Endothelial cell of umbilical vein (primary cell): ENCODE measurements around the gene RALGPS2. TPM values are rescaled to one million over a fixed set of nuclear protein-coding genes. Genes with fewer than 3 reads are reported as not detected.

Source experiments
- BruUV-seq: library from RNA; stranded (reverse); fragments of 400-500 nt; replicated peaks from 2 replicates; lab custom pipeline; 2021; lab: Mats Ljungman, UMichigan
- CTCF ChIA-PET: fragments of 300-600, 350-600 bp; sonication (Branson Sonifier 250); formaldehyde crosslinking; loops from one replicate; lab custom pipeline; 2021; ENCODE audit warnings: antibody characterized with exemption, inconsistent platforms; lab: Charles Lee
- POLR2A ChIA-PET: fragments of 300-600, 350-600 bp; sonication (Branson Sonifier 250); formaldehyde crosslinking; loops from one replicate; lab custom pipeline; 2021; ENCODE audit warnings: antibody characterized with exemption, inconsistent platforms; lab: Charles Lee
- DNase-seq: peaks from one replicate; pipeline ENCODE4 v3.0.0-alpha.2; 2011; ENCODE audit warnings: low read depth, low spot score
- FAIRE-seq: peaks from 2 replicates; lab custom pipeline; 2011; peaks lifted over from hg19 to GRCh38; lab: Jason Lieb, UNC
- H2AFZ ChIP-seq: 2 replicates; pipeline ENCODE4 v1.6.0; 2012; ENCODE audit warnings: low read depth, low read length, control low read depth, inconsistent platforms
- H3K27ac ChIP-seq: 2 replicates; pipeline ENCODE4 v1.5.1; 2011; ENCODE audit warnings: low read depth, mild to moderate bottlenecking, control low read depth, low read length, moderate library complexity; ENCODE audit not compliant: insufficient read depth
- H3K27me3 ChIP-seq, 2 experiments: 2 replicates each; pipeline versions ENCODE4 v1.6.0 to v1.6.1; 2011; ENCODE audit warnings: low read length in 2 of 2, mixed read lengths in 1 of 2; ENCODE audit not compliant: control insufficient read depth in 2 of 2, insufficient read depth in 2 of 2
- H3K36me3 ChIP-seq, 2 experiments: 2 replicates in 1 of 2; 3 replicates in 1 of 2; pipeline ENCODE4 v1.5.1; 2011; ENCODE audit warnings: low read length in 2 of 2, mild to moderate bottlenecking in 1 of 2, moderate library complexity in 1 of 2; ENCODE audit not compliant: control insufficient read depth in 2 of 2, insufficient read depth in 2 of 2; ENCODE audit errors: extremely low read depth in 1 of 2
- H3K4me1 ChIP-seq: 3 replicates; pipeline ENCODE4 v1.5.1; 2011; ENCODE audit warnings: mild to moderate bottlenecking, low read length; ENCODE audit not compliant: control insufficient read depth, insufficient read depth; ENCODE audit errors: extremely low read depth
- H3K4me2 ChIP-seq: 2 replicates; pipeline ENCODE4 v1.6.1; 2011; ENCODE audit warnings: low read length, control low read depth, mixed read lengths; ENCODE audit not compliant: insufficient read depth
- H3K4me3 ChIP-seq, 3 experiments: fragments of 200-600 bp in 1 of 3; sonication (generic), shearing (Covaris generic) in 1 of 3; replicated peaks in 1 of 3; 2 replicates each; pipeline ENCODE4 v1.5.1; 2011 to 2016; ENCODE audit warnings: control low read depth in 3 of 3, low read length in 3 of 3, mild to moderate bottlenecking in 2 of 3, inconsistent platforms in 1 of 3, low read depth in 1 of 3, moderate library complexity in 1 of 3; ENCODE audit not compliant: insufficient read depth in 1 of 3
- H3K79me2 ChIP-seq: 2 replicates; pipeline ENCODE4 v1.6.0; 2012; ENCODE audit warnings: low read length, inconsistent platforms; ENCODE audit not compliant: control insufficient read depth, insufficient read depth
- H3K9ac ChIP-seq: replicated peaks from 2 replicates; pipeline ENCODE3; 2011; ENCODE audit warnings: low read length, control low read depth; ENCODE audit not compliant: insufficient read depth; ENCODE audit errors: extremely low read depth
- H3K9me1 ChIP-seq: replicated peaks from 3 replicates; pipeline ENCODE4 v1.6.0; 2011; ENCODE audit warnings: mild to moderate bottlenecking, low read length; ENCODE audit not compliant: control insufficient read depth, insufficient read depth; ENCODE audit errors: extremely low read depth
- H3K9me3 ChIP-seq: replicated peaks from 2 replicates; pipeline ENCODE4 v1.5.1; 2012; ENCODE audit warnings: low read length, inconsistent platforms; ENCODE audit not compliant: control insufficient read depth, insufficient read depth
- H4K20me1 ChIP-seq: replicated peaks from 2 replicates; pipeline ENCODE3; 2011; ENCODE audit warnings: mild to moderate bottlenecking, low read length; ENCODE audit not compliant: control insufficient read depth, insufficient read depth; ENCODE audit errors: extremely low read depth
- EZH2 ChIP-seq: IDR thresholded peaks from 2 replicates; pipeline ENCODE4 v1.6.1; 2012; ENCODE audit warnings: borderline replicate concordance, low read depth, mild to moderate bottlenecking, moderate library complexity, low read length, inconsistent platforms; ENCODE audit not compliant: severe bottlenecking
- FOS ChIP-seq: IDR thresholded peaks from 2 replicates; pipeline ENCODE4 v1.6.1; 2011; ENCODE audit warnings: mild to moderate bottlenecking, low read length, moderate library complexity, borderline replicate concordance; ENCODE audit not compliant: insufficient read depth
- GATA2 ChIP-seq: IDR thresholded peaks from 2 replicates; pipeline ENCODE4 v1.7.0; 2011; ENCODE audit warnings: low read depth, mild to moderate bottlenecking, moderate library complexity, mixed read lengths, low read length; ENCODE audit not compliant: insufficient read length, insufficient read depth
- JUN ChIP-seq: IDR thresholded peaks from 2 replicates; pipeline ENCODE4 v1.6.1; 2011; ENCODE audit warnings: borderline replicate concordance, low read depth; ENCODE audit not compliant: insufficient read length, insufficient read depth
- MYC ChIP-seq: IDR thresholded peaks from one replicate; pipeline ENCODE4 v1.6.1; 2011; ENCODE audit warnings: mild to moderate bottlenecking, low read depth, low read length
- POLR2A ChIP-seq: IDR thresholded peaks from 2 replicates; pipeline ENCODE4 v1.6.1; 2012; ENCODE audit warnings: low read depth, mild to moderate bottlenecking, control low read depth, low read length
- POLR2AphosphoS5 ChIP-seq: IDR thresholded peaks from 2 replicates; pipeline ENCODE4 v1.6.1; 2012; ENCODE audit warnings: low read depth, mild to moderate bottlenecking, control low read depth, low read length, moderate library complexity; ENCODE audit not compliant: insufficient read depth
- dilution Hi-C: fragments of 300-500 bp; cut with MboI; formaldehyde crosslinking; loops from one replicate; pipeline ENCODE4 v1.15.0; 2019; ENCODE audit warnings: low sequenced_read_pairs; ENCODE audit not compliant: extremely low pct_ligation_motif_present
- intact Hi-C: fragments of 100-400 bp; cut with micrococcal nuclease; formaldehyde crosslinking; loops from one replicate; pipeline ENCODE4 v1.10.0; 2022
- polyA plus RNA-seq, 4 experiments: library from polyadenylated mRNA; depleted of rRNA in 3 of 4; stranded (reverse) in 3 of 4; unstranded in 1 of 4; fragments of >200 nt; gene quantifications; 2 replicates each; pipeline versions ENCODE4 v1.2.1 to v1.2.3, GENCODE V29; 2011 to 2012; ENCODE audit warnings: missing spikeins in 1 of 4
- total RNA-seq: library from RNA; stranded (reverse); gene quantifications from 2 replicates; pipeline ENCODE4 v1.2.3, GENCODE V29; 2021
- TF ChIP-seq, protein P1 (sequence below), 2 donors: IDR thresholded peaks; 1 replicate in 1 of 2; 2 replicates in 1 of 2; pipeline ENCODE4 v1.5.1; 2011; ENCODE audit warnings: low read length in 2 of 2, mild to moderate bottlenecking in 2 of 2, moderate library complexity in 2 of 2, control low read depth in 1 of 2, inconsistent platforms in 1 of 2, low read depth in 1 of 2; ENCODE audit not compliant: insufficient read depth in 1 of 2; ENCODE audit errors: extremely low read depth in 1 of 2
- TF ChIP-seq, protein P2 (sequence below): IDR thresholded peaks from 2 replicates; pipeline ENCODE4 v1.6.1; 2011; ENCODE audit not compliant: insufficient read depth, insufficient read length

RALGPS2 gene
- total and polyA plus RNA-seq, 2 donors (not counting 3 experiments of a cell fraction or from before 2014, with no cell fraction given): 4.6 to 27.7 TPM

DNA sequence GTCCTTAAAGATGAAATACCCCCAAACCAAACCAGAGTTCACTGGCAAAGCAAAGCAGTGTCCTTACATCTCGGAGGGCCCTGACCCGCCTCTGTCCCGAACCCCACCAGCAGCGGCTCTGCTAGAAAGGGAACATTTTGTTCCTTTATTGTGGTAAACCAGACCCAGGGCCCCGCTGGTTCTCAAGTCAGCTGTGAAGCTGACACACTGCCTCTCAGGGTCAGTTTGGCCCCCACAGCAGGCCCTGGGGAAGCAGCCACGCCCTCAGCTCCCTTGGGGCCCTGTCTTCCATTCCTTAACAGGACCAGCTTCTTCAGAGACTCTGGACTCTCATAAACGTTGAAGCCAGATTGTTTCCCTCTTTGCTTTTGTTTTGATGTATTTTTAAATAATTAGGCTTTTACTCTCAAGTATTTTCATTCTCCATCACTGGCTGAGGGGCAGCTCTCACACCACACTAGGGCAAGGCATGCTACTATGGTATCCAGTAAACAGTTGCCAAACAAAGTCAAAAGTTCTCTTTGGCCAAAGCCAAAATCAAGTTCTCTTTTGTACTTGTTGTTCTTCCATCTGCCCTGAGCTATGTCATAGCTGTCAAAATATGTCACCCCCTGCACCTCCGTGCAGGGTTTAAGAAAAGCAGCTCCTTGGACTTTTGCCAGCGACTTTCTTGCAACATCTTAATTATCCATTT lies 207.0 kb downstream of the RALGPS2 start:
- Histone ChIP-seq H3K4me3 (no peak overlapping the region), H3K4me1 (no peaks in the 10 kb centered on the region), H3K9me3 (no peaks in the 10 kb centered on the region), H3K9me1 (no peaks in the 10 kb centered on the region), H4K20me1 (no peaks in the 10 kb centered on the region), H3K9ac (no peak overlapping the region), H3K79me2 (no peaks in the 10 kb centered on the region), H3K27me3 (no peaks in the 10 kb centered on the region), H3K4me2 (no peak overlapping the region), H3K27ac (no peak overlapping the region), H3K36me3 (no peaks in the 10 kb centered on the region), H2AFZ (no peak overlapping the region)
- intact Hi-C loops (no loop called here), dilution Hi-C loops (no loop called here)
- FAIRE-seq (no peak), DNase-seq (no peak)
- ChIA-PET CTCF (interaction anchor here (0.7 to 1.8 kb wide), 2 partner anchors 8 to 10 kb away, joined by 4 to 5 read pairs; no protein-coding TSS in a partner anchor), POLR2A (no interaction called here)
- TF ChIP-seq, protein P1, sequence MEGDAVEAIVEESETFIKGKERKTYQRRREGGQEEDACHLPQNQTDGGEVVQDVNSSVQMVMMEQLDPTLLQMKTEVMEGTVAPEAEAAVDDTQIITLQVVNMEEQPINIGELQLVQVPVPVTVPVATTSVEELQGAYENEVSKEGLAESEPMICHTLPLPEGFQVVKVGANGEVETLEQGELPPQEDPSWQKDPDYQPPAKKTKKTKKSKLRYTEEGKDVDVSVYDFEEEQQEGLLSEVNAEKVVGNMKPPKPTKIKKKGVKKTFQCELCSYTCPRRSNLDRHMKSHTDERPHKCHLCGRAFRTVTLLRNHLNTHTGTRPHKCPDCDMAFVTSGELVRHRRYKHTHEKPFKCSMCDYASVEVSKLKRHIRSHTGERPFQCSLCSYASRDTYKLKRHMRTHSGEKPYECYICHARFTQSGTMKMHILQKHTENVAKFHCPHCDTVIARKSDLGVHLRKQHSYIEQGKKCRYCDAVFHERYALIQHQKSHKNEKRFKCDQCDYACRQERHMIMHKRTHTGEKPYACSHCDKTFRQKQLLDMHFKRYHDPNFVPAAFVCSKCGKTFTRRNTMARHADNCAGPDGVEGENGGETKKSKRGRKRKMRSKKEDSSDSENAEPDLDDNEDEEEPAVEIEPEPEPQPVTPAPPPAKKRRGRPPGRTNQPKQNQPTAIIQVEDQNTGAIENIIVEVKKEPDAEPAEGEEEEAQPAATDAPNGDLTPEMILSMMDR (IDR thresholded peaks at IDR 0.05; ENCODE audit: extremely low read depth in 1 of 2, insufficient read depth in 1 of 2, low read depth in 1 of 2, low read length in 2 of 2): no peak
- TF ChIP-seq, protein P2, sequence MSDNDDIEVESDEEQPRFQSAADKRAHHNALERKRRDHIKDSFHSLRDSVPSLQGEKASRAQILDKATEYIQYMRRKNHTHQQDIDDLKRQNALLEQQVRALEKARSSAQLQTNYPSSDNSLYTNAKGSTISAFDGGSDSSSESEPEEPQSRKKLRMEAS: no peak
- no peak for TF ChIP-seq JUN
- no TSS peak for BruUV-seq

GRCh38 chr1:178932552-178932906 lies 207.5 kb downstream of the RALGPS2 start:
- CTCF ChIA-PET: interaction anchor here (0.7 to 1.8 kb wide), 2 partner anchors 8 to 11 kb away, joined by 4 to 5 read pairs; no protein-coding TSS in a partner anchor
- no peak overlapping the region for H3K27ac ChIP-seq
- no peak for FAIRE-seq

More at GRCh38 chr1:178932552-178932906, 207.5 kb downstream of the RALGPS2 start:
- no peak overlapping the region for H3K4me3 ChIP-seq
- dilution Hi-C loops: no loop called here
- H3K4me2 ChIP-seq: no peak overlapping the region
- no peaks in the 10 kb centered on the region for H3K36me3 ChIP-seq
- intact Hi-C loops: no loop called here
- peaks cover 0 to 1% of the 10 kb centered on the region in 2 experiments for H3K27me3 ChIP-seq
- H3K4me1 ChIP-seq: no peaks in the 10 kb centered on the region
- no peaks in the 10 kb centered on the region for H3K9me3 ChIP-seq
- H3K9ac ChIP-seq: no peak overlapping the region
- no peaks in the 10 kb centered on the region for H3K79me2 ChIP-seq
- H4K20me1 ChIP-seq: no peaks in the 10 kb centered on the region
- H2AFZ ChIP-seq: no peak overlapping the region
- TF ChIP-seq FOS (no peak), MYC (no peak), EZH2 (no peak), GATA2 (no peak), POLR2A (no peak), JUN (no peak), POLR2AphosphoS5 (no peak)
- TF ChIP-seq, protein P2: no peak
- TF ChIP-seq, protein P1 (IDR thresholded peaks at IDR 0.05; ENCODE audit: extremely low read depth in 1 of 2, insufficient read depth in 1 of 2, low read depth in 1 of 2, low read length in 2 of 2): no peak
- no peaks in the 10 kb centered on the region for H3K9me1 ChIP-seq
- POLR2A ChIA-PET: no interaction called here
- BruUV-seq: no TSS peak
- DNase-seq: no peak
